ENCODE data around the gene CEP57L1.
A peak's percentile ranks its signal among the peaks of the same experiment; 100 is the strongest.

Gene CEP57L1

DNA sequence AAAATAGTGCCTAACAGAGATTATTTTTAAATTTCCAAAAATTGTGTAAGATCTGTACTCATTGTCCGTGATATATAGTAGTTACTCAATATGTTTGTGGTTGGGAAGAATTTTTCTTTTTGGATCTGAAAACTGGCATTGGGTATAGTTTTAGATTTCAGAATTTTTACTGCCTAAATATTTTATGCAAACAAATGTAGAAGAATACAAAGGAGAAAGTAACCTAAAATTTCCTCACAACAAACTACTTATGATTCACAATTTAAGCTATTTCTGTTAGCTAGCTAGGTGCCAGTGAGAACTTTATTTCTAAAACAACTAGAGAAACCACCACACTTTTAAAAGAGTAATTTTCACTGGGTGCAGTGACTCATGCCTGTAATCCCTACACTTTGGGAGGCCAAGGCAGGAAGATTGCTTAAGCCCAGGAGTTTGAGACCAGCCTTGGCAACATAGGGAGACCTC, 39.5 kb upstream of the CEP57L1 start:
- Histone ChIP-seq H3K9ac (ENCODE audit: low read depth in 1 of 2, low read length in 2 of 2) (no peak overlapping the region), H3K9me3 (ENCODE audit: control insufficient read depth in 1 of 2, low read length in 2 of 2) (no peaks in the 10 kb centered on the region), H3K4me3 (ENCODE audit: low read depth in 1 of 2, low read length in 2 of 2) (no peak overlapping the region), H3K4me1 (ENCODE audit: control insufficient read depth in 1 of 2, insufficient read depth in 2 of 2, low read length in 2 of 2) (peaks cover 12 to 18% of the 10 kb centered on the region in 2 donors), H3K27ac (ENCODE audit: low read depth, low read length) (no peak overlapping the region), H3K27me3 (ENCODE audit: control insufficient read depth in 1 of 2, insufficient read depth in 2 of 2, low read length in 2 of 2) (no peaks in the 10 kb centered on the region), H3K36me3 (ENCODE audit: control insufficient read depth in 1 of 2, insufficient read depth in 2 of 2, low read length in 2 of 2) (no peaks in the 10 kb centered on the region)

DNA sequence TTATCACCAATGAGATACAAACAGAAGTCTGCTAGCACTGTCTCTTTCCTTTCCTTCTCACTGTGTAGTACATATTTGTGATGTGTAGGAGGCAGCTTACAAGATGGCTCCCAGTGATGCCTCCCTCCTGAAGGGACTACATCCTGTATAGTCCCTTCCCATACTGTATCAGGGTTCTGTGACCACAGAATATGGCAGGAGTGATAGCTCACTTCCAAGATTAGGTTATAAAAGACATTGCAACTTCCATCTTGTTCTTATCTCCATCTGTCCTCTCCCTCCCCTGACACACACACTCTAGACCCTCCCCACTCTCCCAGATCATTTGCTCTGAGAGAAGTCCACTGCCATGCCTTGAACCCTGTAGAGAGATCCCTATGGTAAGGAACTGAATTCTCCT, 38.6 kb upstream of the CEP57L1 start:
- no peaks in the 10 kb centered on the region for H3K36me3 ChIP-seq (ENCODE audit: control insufficient read depth in 1 of 2, insufficient read depth in 2 of 2, low read length in 2 of 2)
- no peaks in the 10 kb centered on the region for H3K9me3 ChIP-seq (ENCODE audit: control insufficient read depth in 1 of 2, low read length in 2 of 2)
- H3K27ac ChIP-seq (ENCODE audit: low read depth, low read length) = no peak overlapping the region
- H3K4me1 ChIP-seq (ENCODE audit: control insufficient read depth in 1 of 2, insufficient read depth in 2 of 2, low read length in 2 of 2) = peaks cover 12 to 18% of the 10 kb centered on the region in 2 donors
- no peak overlapping the region for H3K9ac ChIP-seq (ENCODE audit: low read depth in 1 of 2, low read length in 2 of 2)
- H3K4me3 ChIP-seq (ENCODE audit: low read depth in 1 of 2, low read length in 2 of 2) = no peak overlapping the region
- no peaks in the 10 kb centered on the region for H3K27me3 ChIP-seq (ENCODE audit: control insufficient read depth in 1 of 2, insufficient read depth in 2 of 2, low read length in 2 of 2)

DNA sequence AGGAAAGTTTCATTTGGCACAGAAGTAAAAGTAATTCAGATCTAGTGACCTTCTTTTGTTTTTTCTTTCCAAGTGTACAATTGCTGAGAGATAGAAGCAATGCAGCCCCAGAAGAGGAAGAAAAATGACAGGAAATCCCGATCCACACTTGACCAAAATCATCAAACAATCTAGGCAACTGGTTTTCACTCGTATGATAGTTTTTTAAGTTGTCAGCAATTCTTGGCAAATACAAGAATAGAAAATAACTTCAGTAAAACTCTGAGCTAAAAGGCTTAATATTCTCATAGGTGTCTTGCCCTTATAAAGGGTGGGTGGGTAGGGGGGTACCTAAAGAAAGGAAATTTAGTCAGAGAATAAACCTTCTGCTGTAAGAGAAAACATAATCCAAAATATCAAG, 36.7 kb upstream of the CEP57L1 start:
- H3K27ac ChIP-seq (ENCODE audit: low read depth, low read length) = no peak overlapping the region
- H3K9me3 ChIP-seq (ENCODE audit: control insufficient read depth in 1 of 2, low read length in 2 of 2) = no peaks in the 10 kb centered on the region
- H3K4me1 ChIP-seq (ENCODE audit: control insufficient read depth in 1 of 2, insufficient read depth in 2 of 2, low read length in 2 of 2) = peaks cover 12 to 18% of the 10 kb centered on the region in 2 donors
- H3K4me3 ChIP-seq (ENCODE audit: low read depth in 1 of 2, low read length in 2 of 2) = no peak overlapping the region
- no peaks in the 10 kb centered on the region for H3K27me3 ChIP-seq (ENCODE audit: control insufficient read depth in 1 of 2, insufficient read depth in 2 of 2, low read length in 2 of 2)
- no peak overlapping the region for H3K9ac ChIP-seq (ENCODE audit: low read depth in 1 of 2, low read length in 2 of 2)
- H3K36me3 ChIP-seq (ENCODE audit: control insufficient read depth in 1 of 2, insufficient read depth in 2 of 2, low read length in 2 of 2) = no peaks in the 10 kb centered on the region

DNA sequence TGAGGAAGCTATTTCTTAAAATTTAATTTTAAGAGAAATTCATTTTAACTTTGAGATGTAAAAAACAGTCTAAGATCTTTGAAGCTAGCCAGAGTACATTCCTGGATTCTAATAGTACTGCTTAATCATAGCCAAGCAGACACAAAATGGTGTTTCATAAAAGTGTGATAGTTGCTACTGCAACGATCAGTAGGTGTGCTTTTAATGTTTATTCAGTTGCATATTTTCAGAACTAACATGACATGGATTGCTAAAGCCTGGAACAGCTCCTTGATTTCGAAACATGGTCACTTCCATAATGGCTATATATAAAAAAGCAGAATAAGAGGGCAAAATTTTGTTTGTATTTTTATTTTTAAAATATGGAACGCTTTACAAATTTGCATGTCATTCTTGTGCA, 36.2 kb upstream of the CEP57L1 start:
- peaks cover 12 to 18% of the 10 kb centered on the region in 2 donors for H3K4me1 ChIP-seq (ENCODE audit: control insufficient read depth in 1 of 2, insufficient read depth in 2 of 2, low read length in 2 of 2)
- H3K9me3 ChIP-seq (ENCODE audit: control insufficient read depth in 1 of 2, low read length in 2 of 2) = no peaks in the 10 kb centered on the region
- H3K27ac ChIP-seq (ENCODE audit: low read depth, low read length) = no peak overlapping the region
- H3K36me3 ChIP-seq (ENCODE audit: control insufficient read depth in 1 of 2, insufficient read depth in 2 of 2, low read length in 2 of 2) = no peaks in the 10 kb centered on the region
- H3K4me3 ChIP-seq (ENCODE audit: low read depth in 1 of 2, low read length in 2 of 2) = no peak overlapping the region
- no peak overlapping the region for H3K9ac ChIP-seq (ENCODE audit: low read depth in 1 of 2, low read length in 2 of 2)
- H3K27me3 ChIP-seq (ENCODE audit: control insufficient read depth in 1 of 2, insufficient read depth in 2 of 2, low read length in 2 of 2) = no peaks in the 10 kb centered on the region

DNA sequence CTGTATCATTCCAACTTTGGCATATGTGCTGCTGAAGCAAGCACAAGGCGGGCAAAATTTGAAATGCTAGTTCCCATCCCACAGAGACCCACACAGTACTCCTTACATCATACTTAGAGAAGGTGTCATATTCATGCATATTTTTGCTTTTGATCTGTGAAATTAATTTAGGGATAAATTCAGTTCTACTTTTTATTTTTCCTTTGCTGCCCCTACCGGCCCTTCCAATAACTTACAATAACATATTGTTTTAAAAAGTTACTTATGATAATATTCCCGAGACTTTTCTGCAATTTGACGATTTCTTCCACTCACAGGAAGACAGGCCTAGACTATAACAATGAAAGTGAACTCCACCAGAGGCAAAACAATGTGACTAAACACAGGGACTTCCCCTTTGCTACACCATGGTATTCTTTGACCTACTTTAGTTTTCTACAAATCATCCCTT, 35.7 kb upstream of the CEP57L1 start:
- Histone ChIP-seq H3K36me3 (ENCODE audit: control insufficient read depth in 1 of 2, insufficient read depth in 2 of 2, low read length in 2 of 2) (no peaks in the 10 kb centered on the region), H3K9ac (ENCODE audit: low read depth in 1 of 2, low read length in 2 of 2) (no peak overlapping the region), H3K4me3 (ENCODE audit: low read depth in 1 of 2, low read length in 2 of 2) (no peak overlapping the region), H3K27me3 (ENCODE audit: control insufficient read depth in 1 of 2, insufficient read depth in 2 of 2, low read length in 2 of 2) (no peaks in the 10 kb centered on the region), H3K4me1 (ENCODE audit: control insufficient read depth in 1 of 2, insufficient read depth in 2 of 2, low read length in 2 of 2) (peaks cover 12 to 18% of the 10 kb centered on the region in 2 donors), H3K27ac (ENCODE audit: low read depth, low read length) (no peak overlapping the region), H3K9me3 (ENCODE audit: control insufficient read depth in 1 of 2, low read length in 2 of 2) (no peaks in the 10 kb centered on the region)

DNA sequence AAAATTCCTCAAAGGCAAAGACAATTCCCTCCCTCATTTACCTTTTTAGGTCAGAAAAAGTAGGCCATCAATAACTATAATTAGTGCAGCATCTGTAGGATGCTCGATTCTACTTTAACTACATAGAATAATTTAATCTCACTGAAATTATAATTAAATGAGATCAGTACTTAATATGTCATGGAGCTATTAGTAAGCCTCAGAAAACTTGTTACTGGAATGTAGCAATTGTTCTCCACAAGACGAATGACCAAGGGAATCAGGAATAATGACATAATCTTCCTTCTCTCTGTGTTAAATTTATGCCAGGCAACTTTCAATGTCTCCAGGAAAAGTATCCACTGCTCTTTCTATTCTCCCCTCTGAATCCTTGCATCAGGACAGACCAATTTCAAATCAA, 34.7 kb upstream of the CEP57L1 start:
- Histone ChIP-seq H3K36me3 (ENCODE audit: control insufficient read depth in 1 of 2, insufficient read depth in 2 of 2, low read length in 2 of 2) (no peaks in the 10 kb centered on the region), H3K9me3 (ENCODE audit: control insufficient read depth in 1 of 2, low read length in 2 of 2) (no peaks in the 10 kb centered on the region), H3K27ac (ENCODE audit: low read depth, low read length) (no peak overlapping the region), H3K27me3 (ENCODE audit: control insufficient read depth in 1 of 2, insufficient read depth in 2 of 2, low read length in 2 of 2) (no peaks in the 10 kb centered on the region), H3K4me1 (ENCODE audit: control insufficient read depth in 1 of 2, insufficient read depth in 2 of 2, low read length in 2 of 2) (peaks cover 12 to 18% of the 10 kb centered on the region in 2 donors), H3K9ac (ENCODE audit: low read depth in 1 of 2, low read length in 2 of 2) (no peak overlapping the region), H3K4me3 (ENCODE audit: low read depth in 1 of 2, low read length in 2 of 2) (no peak overlapping the region)

DNA sequence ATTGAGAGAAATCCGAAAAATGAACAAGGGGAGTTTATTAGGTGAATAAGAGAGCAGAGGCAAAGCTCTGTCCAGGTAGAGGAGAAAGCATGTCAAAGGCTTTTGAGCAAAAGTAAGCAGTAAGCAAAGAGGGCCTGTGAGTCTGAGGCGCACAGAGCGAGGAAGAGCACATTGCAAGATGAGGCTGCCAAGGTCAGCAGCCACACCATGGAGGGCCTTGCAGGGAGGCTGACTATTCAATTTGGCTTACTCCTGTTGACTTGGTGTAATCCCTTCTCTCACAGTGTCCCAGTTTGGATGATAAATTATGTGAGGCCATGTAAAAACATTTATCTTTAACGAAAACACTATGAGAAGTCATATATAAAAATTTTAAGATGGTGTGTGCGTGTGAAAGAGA, 33.1 kb upstream of the CEP57L1 start:
- H3K9ac ChIP-seq (ENCODE audit: low read depth in 1 of 2, low read length in 2 of 2) = no peak overlapping the region
- H3K27ac ChIP-seq (ENCODE audit: low read depth, low read length) = no peak overlapping the region
- H3K4me3 ChIP-seq (ENCODE audit: low read depth in 1 of 2, low read length in 2 of 2) = no peak overlapping the region
- H3K36me3 ChIP-seq (ENCODE audit: control insufficient read depth in 1 of 2, insufficient read depth in 2 of 2, low read length in 2 of 2) = no peaks in the 10 kb centered on the region
- H3K27me3 ChIP-seq (ENCODE audit: control insufficient read depth in 1 of 2, insufficient read depth in 2 of 2, low read length in 2 of 2) = no peaks in the 10 kb centered on the region
- peaks cover 12 to 18% of the 10 kb centered on the region in 2 donors for H3K4me1 ChIP-seq (ENCODE audit: control insufficient read depth in 1 of 2, insufficient read depth in 2 of 2, low read length in 2 of 2)
- no peaks in the 10 kb centered on the region for H3K9me3 ChIP-seq (ENCODE audit: control insufficient read depth in 1 of 2, low read length in 2 of 2)

DNA sequence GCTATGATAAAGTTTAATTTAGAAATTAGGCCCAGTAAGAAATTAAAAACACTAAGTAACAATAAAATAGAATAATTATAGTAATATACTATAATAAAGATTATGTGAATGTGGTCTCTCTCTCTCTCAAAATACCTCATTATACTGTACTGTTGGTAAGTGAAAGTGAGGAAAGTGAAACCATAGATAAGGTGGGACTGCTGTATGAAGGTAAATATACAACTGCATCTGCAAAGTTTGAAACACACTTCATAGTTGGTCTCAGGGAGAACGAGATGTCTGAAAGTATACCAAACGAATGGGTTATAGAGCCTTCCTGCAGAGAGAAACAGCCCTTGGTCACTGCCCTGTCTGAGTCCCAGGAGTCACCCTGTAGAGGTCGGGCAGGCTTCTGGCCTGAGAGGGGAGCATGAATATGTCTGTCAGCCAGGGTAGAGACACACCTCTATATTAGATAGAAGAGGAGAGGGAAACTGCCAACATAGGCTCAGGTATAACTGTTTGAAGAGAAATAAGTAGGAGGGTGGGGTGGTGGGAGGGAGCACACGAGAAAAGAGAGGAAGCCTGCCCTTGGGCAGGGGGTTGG, 32.4 kb upstream of the CEP57L1 start:
- H3K27me3 ChIP-seq (ENCODE audit: control insufficient read depth in 1 of 2, insufficient read depth in 2 of 2, low read length in 2 of 2) = no peaks in the 10 kb centered on the region
- H3K4me3 ChIP-seq (ENCODE audit: low read depth in 1 of 2, low read length in 2 of 2) = no peak overlapping the region
- no peak overlapping the region for H3K27ac ChIP-seq (ENCODE audit: low read depth, low read length)
- H3K9ac ChIP-seq (ENCODE audit: low read depth in 1 of 2, low read length in 2 of 2) = no peak overlapping the region
- H3K36me3 ChIP-seq (ENCODE audit: control insufficient read depth in 1 of 2, insufficient read depth in 2 of 2, low read length in 2 of 2) = no peaks in the 10 kb centered on the region
- H3K4me1 ChIP-seq (ENCODE audit: control insufficient read depth in 1 of 2, insufficient read depth in 2 of 2, low read length in 2 of 2) = peaks cover 12 to 18% of the 10 kb centered on the region in 2 donors
- no peaks in the 10 kb centered on the region for H3K9me3 ChIP-seq (ENCODE audit: control insufficient read depth in 1 of 2, low read length in 2 of 2)

DNA sequence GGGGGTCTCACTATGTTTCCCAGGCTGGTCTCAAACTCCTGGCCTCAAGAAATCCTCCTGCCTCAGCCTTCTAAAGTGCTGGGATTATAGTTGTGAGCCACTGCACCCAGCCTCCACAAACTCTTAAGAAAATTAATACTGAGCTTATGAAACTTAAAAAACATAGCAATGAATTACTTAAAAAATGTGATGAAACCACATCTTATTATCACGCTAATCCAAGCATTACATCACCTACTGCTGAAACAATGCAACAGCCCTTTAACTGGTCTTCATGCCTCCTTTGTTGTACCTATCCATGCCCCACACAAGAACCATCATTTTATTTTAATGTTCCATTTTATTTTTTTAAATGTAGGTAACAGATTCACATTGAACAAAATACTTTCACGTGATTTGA, 25.6 kb upstream of the CEP57L1 start:
- no peaks in the 10 kb centered on the region for H3K9me3 ChIP-seq (ENCODE audit: control insufficient read depth in 1 of 2, low read length in 2 of 2)

DNA sequence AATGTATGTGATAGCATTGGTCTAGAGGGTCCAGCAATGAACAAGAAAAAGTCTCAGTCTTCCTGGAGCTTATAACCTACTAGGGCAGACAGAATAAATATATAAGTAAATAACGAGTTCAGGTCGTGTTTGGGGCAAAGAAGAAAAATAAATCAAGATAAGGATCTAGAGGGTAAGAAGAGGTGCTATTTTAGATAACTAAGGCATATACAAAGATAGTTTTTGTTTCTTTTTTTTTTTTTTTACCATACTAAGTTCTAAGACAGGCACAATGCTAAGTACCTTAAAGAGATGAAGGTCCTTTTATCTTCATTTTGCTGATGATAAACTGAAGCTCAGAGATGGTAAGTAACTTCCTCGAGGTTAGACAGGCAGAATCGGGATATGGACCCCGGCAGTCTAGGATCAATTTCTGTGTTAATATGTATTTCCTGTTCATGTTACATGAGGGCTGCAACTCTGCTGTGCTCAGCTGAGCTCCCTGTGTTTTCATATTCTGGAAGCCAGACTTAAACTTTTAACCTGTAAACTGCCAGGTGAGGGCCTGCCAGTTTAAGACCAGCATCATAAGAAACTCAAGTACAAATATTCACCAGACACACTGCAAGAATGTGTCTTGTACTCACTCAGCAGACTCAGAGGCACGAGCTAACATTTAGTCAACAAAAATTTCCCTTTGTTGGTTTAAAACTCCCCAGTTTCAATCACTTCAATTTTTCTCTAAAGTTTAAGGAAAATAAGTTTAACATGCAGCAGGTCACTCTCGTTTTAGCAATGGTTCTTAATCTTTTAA, 24.0 kb upstream of the CEP57L1 start:
- Histone ChIP-seq H3K9ac (ENCODE audit: low read depth in 1 of 2, low read length in 2 of 2) (peak overlapping the region in 1 of 2 donors; percentile 8), H3K36me3 (ENCODE audit: control insufficient read depth in 1 of 2, insufficient read depth in 2 of 2, low read length in 2 of 2) (no peaks in the 10 kb centered on the region), H3K9me3 (ENCODE audit: control insufficient read depth in 1 of 2, low read length in 2 of 2) (no peaks in the 10 kb centered on the region), H3K27me3 (ENCODE audit: control insufficient read depth in 1 of 2, insufficient read depth in 2 of 2, low read length in 2 of 2) (no peaks in the 10 kb centered on the region), H3K4me1 (ENCODE audit: control insufficient read depth in 1 of 2, insufficient read depth in 2 of 2, low read length in 2 of 2) (peaks cover 20 to 27% of the 10 kb centered on the region in 2 donors), H3K4me3 (ENCODE audit: low read depth in 1 of 2, low read length in 2 of 2) (peak overlapping the region in 1 of 2 donors; percentile 42), H3K27ac (ENCODE audit: low read depth, low read length) (no peak overlapping the region)

More for the DNA sequence above, 25.6 kb upstream of the CEP57L1 start:
- Histone ChIP-seq H3K36me3 (ENCODE audit: control insufficient read depth in 1 of 2, insufficient read depth in 2 of 2, low read length in 2 of 2) (no peaks in the 10 kb centered on the region), H3K4me3 (ENCODE audit: low read depth in 1 of 2, low read length in 2 of 2) (no peak overlapping the region), H3K4me1 (ENCODE audit: control insufficient read depth in 1 of 2, insufficient read depth in 2 of 2, low read length in 2 of 2) (peaks cover 20 to 27% of the 10 kb centered on the region in 2 donors), H3K27me3 (ENCODE audit: control insufficient read depth in 1 of 2, insufficient read depth in 2 of 2, low read length in 2 of 2) (no peaks in the 10 kb centered on the region), H3K27ac (ENCODE audit: low read depth, low read length) (no peak overlapping the region), H3K9ac (ENCODE audit: low read depth in 1 of 2, low read length in 2 of 2) (no peak overlapping the region)

All from duodenal mucosa (tissue), 2 donors.